ENCODE results near the gene CES5A.
"Not testable (repeated sequence)": the region's sequence is repeated elsewhere in the genome, so short reads cannot be mapped to it uniquely, and the experiment has no call there.

The CES5A gene

GRCh38 chr16:55828680-55829079 is 46.5 kb downstream of the CES5A start:
- Histone ChIP-seq H3K9me3 (ENCODE audit: control insufficient read depth, insufficient read depth, low read length) (no peaks in the 10 kb centered on the region), H3K36me3 (ENCODE audit: control insufficient read depth, insufficient read depth, low read length) (no peaks in the 10 kb centered on the region), H3K27me3 (ENCODE audit: control insufficient read depth, insufficient read depth, low read length) (no peaks in the 10 kb centered on the region; the same call in 1 of the 2 replicates), H3K9ac (ENCODE audit: low read depth, low read length) (no peak overlapping the region), H3K4me1 (ENCODE audit: control insufficient read depth, insufficient read depth, low read length) (no peaks in the 10 kb centered on the region), H3K27ac (ENCODE audit: low read depth, low read length) (no peak overlapping the region), H3K4me3 (ENCODE audit: low read depth, low read length) (no peak overlapping the region)

- Histone ChIP-seq H3K4me3 (ENCODE audit: low read depth, low read length) (no peak overlapping the region), H3K9ac (ENCODE audit: low read depth, low read length) (no peak overlapping the region), H3K4me1 (ENCODE audit: control insufficient read depth, insufficient read depth, low read length) (no peaks in the 10 kb centered on the region), H3K27me3 (ENCODE audit: control insufficient read depth, insufficient read depth, low read length) (no peaks in the 10 kb centered on the region; the same call in 1 of the 2 replicates), H3K27ac (ENCODE audit: low read depth, low read length) (no peak overlapping the region), H3K36me3 (ENCODE audit: control insufficient read depth, insufficient read depth, low read length) (no peaks in the 10 kb centered on the region), H3K9me3 (ENCODE audit: control insufficient read depth, insufficient read depth, low read length) (no peaks in the 10 kb centered on the region)
These were observed 50.0 kb downstream of the CES5A start for GRCh38 chr16:55825115-55825728.

- Histone ChIP-seq H3K9ac (ENCODE audit: low read depth, low read length) (no peak overlapping the region), H3K9me3 (ENCODE audit: control insufficient read depth, insufficient read depth, low read length) (no peaks in the 10 kb centered on the region), H3K4me1 (ENCODE audit: control insufficient read depth, insufficient read depth, low read length) (no peaks in the 10 kb centered on the region), H3K27ac (ENCODE audit: low read depth, low read length) (no peak overlapping the region), H3K4me3 (ENCODE audit: low read depth, low read length) (no peak overlapping the region), H3K36me3 (ENCODE audit: control insufficient read depth, insufficient read depth, low read length) (no peaks in the 10 kb centered on the region), H3K27me3 (ENCODE audit: control insufficient read depth, insufficient read depth, low read length) (no peaks in the 10 kb centered on the region; the same call in 1 of the 2 replicates)
These were observed 50.6 kb downstream of the CES5A start for GRCh38 chr16:55824473-55825000.

GRCh38 chr16:55822280-55822810 is 52.8 kb downstream of the CES5A start:
- Histone ChIP-seq H3K4me1 (ENCODE audit: control insufficient read depth, insufficient read depth, low read length) (no peaks in the 10 kb centered on the region), H3K9ac (ENCODE audit: low read depth, low read length) (no peak overlapping the region), H3K9me3 (ENCODE audit: control insufficient read depth, insufficient read depth, low read length) (no peaks in the 10 kb centered on the region), H3K27me3 (ENCODE audit: control insufficient read depth, insufficient read depth, low read length) (no peaks in the 10 kb centered on the region; the same call in 1 of the 2 replicates), H3K27ac (ENCODE audit: low read depth, low read length) (no peak overlapping the region), H3K4me3 (ENCODE audit: low read depth, low read length) (no peak overlapping the region), H3K36me3 (ENCODE audit: control insufficient read depth, insufficient read depth, low read length) (no peaks in the 10 kb centered on the region)

GRCh38 chr16:55821210-55821609 is 54.0 kb downstream of the CES5A start:
- H3K9me3 ChIP-seq (ENCODE audit: control insufficient read depth, insufficient read depth, low read length): no peaks in the 10 kb centered on the region
- H3K9ac ChIP-seq (ENCODE audit: low read depth, low read length): no peak overlapping the region
- no peaks in the 10 kb centered on the region for H3K36me3 ChIP-seq (ENCODE audit: control insufficient read depth, insufficient read depth, low read length)
- no peaks in the 10 kb centered on the region for H3K4me1 ChIP-seq (ENCODE audit: control insufficient read depth, insufficient read depth, low read length)
- no peak overlapping the region for H3K27ac ChIP-seq (ENCODE audit: low read depth, low read length)
- H3K4me3 ChIP-seq (ENCODE audit: low read depth, low read length): no peak overlapping the region
- no peaks in the 10 kb centered on the region; the same call in 1 of the 2 replicates for H3K27me3 ChIP-seq (ENCODE audit: control insufficient read depth, insufficient read depth, low read length)

- no peaks in the 10 kb centered on the region; the same call in 1 of the 2 replicates for H3K27me3 ChIP-seq (ENCODE audit: control insufficient read depth, insufficient read depth, low read length)
- H3K36me3 ChIP-seq (ENCODE audit: control insufficient read depth, insufficient read depth, low read length): no peaks in the 10 kb centered on the region
- H3K27ac ChIP-seq (ENCODE audit: low read depth, low read length): no peak overlapping the region
- H3K9me3 ChIP-seq (ENCODE audit: control insufficient read depth, insufficient read depth, low read length): no peaks in the 10 kb centered on the region
- no peak overlapping the region for H3K9ac ChIP-seq (ENCODE audit: low read depth, low read length)
- H3K4me3 ChIP-seq (ENCODE audit: low read depth, low read length): no peak overlapping the region
- H3K4me1 ChIP-seq (ENCODE audit: control insufficient read depth, insufficient read depth, low read length): no peaks in the 10 kb centered on the region
These were observed 54.6 kb downstream of the CES5A start for GRCh38 chr16:55820615-55821014.

- Histone ChIP-seq H3K36me3 (ENCODE audit: control insufficient read depth, insufficient read depth, low read length) (no peaks in the 10 kb centered on the region), H3K4me1 (ENCODE audit: control insufficient read depth, insufficient read depth, low read length) (no peaks in the 10 kb centered on the region), H3K9me3 (ENCODE audit: control insufficient read depth, insufficient read depth, low read length) (no peaks in the 10 kb centered on the region), H3K4me3 (ENCODE audit: low read depth, low read length) (no peak overlapping the region), H3K9ac (ENCODE audit: low read depth, low read length) (no peak overlapping the region), H3K27me3 (ENCODE audit: control insufficient read depth, insufficient read depth, low read length) (no peaks in the 10 kb centered on the region), H3K27ac (ENCODE audit: low read depth, low read length) (no peak overlapping the region)
These were observed 57.8 kb downstream of the CES5A start for GRCh38 chr16:55817236-55817912.

GRCh38 chr16:55816222-55816621 is 59.0 kb downstream of the CES5A start:
- H3K27ac ChIP-seq (ENCODE audit: low read depth, low read length); H3K4me3 ChIP-seq (ENCODE audit: low read depth, low read length); H3K9me3 ChIP-seq (ENCODE audit: control insufficient read depth, insufficient read depth, low read length); H3K36me3 ChIP-seq (ENCODE audit: control insufficient read depth, insufficient read depth, low read length); H3K4me1 ChIP-seq (ENCODE audit: control insufficient read depth, insufficient read depth, low read length); H3K9ac ChIP-seq (ENCODE audit: low read depth, low read length); H3K27me3 ChIP-seq (ENCODE audit: control insufficient read depth, insufficient read depth, low read length): not testable (repeated sequence)

- Histone ChIP-seq H3K4me1 (ENCODE audit: control insufficient read depth, insufficient read depth, low read length) (no peaks in the 10 kb centered on the region), H3K36me3 (ENCODE audit: control insufficient read depth, insufficient read depth, low read length) (no peaks in the 10 kb centered on the region), H3K27ac (ENCODE audit: low read depth, low read length) (no peak overlapping the region), H3K27me3 (ENCODE audit: control insufficient read depth, insufficient read depth, low read length) (no peaks in the 10 kb centered on the region; the same call in 1 of the 2 replicates), H3K9me3 (ENCODE audit: control insufficient read depth, insufficient read depth, low read length) (no peaks in the 10 kb centered on the region), H3K4me3 (ENCODE audit: low read depth, low read length) (no peak overlapping the region), H3K9ac (ENCODE audit: low read depth, low read length) (no peak overlapping the region)
These were observed 59.9 kb downstream of the CES5A start for GRCh38 chr16:55815320-55815719.

GRCh38 chr16:55814174-55814573 is 61.0 kb downstream of the CES5A start:
- not testable (repeated sequence) for H3K27me3 ChIP-seq (ENCODE audit: control insufficient read depth, insufficient read depth, low read length); H3K9me3 ChIP-seq (ENCODE audit: control insufficient read depth, insufficient read depth, low read length)

GRCh38 chr16:55813730-55814129 is 61.4 kb downstream of the CES5A start:
- not testable (repeated sequence) for H3K4me3 ChIP-seq (ENCODE audit: low read depth, low read length); H3K36me3 ChIP-seq (ENCODE audit: control insufficient read depth, insufficient read depth, low read length); H3K27me3 ChIP-seq (ENCODE audit: control insufficient read depth, insufficient read depth, low read length); H3K27ac ChIP-seq (ENCODE audit: low read depth, low read length); H3K9me3 ChIP-seq (ENCODE audit: control insufficient read depth, insufficient read depth, low read length); H3K4me1 ChIP-seq (ENCODE audit: control insufficient read depth, insufficient read depth, low read length); H3K9ac ChIP-seq (ENCODE audit: low read depth, low read length)

More at GRCh38 chr16:55814174-55814573, 61.0 kb downstream of the CES5A start:
- not testable (repeated sequence) for H3K4me1 ChIP-seq (ENCODE audit: control insufficient read depth, insufficient read depth, low read length); H3K4me3 ChIP-seq (ENCODE audit: low read depth, low read length); H3K36me3 ChIP-seq (ENCODE audit: control insufficient read depth, insufficient read depth, low read length); H3K27ac ChIP-seq (ENCODE audit: low read depth, low read length); H3K9ac ChIP-seq (ENCODE audit: low read depth, low read length)
